GM21825 (cell line): ENCODE measurements around the gene GNG13.
"Not testable (repeated sequence)": the region's sequence is repeated elsewhere in the genome, so short reads cannot be mapped to it uniquely, and the experiment has no call there.

Experiments used
- ATAC-seq: cut with Tn5 transposase; IDR thresholded peaks from one replicate; pipeline ENCODE4 v1.9.1; 2021; ENCODE audit warnings: mild to moderate bottlenecking, moderate library complexity; ENCODE audit not compliant: unreplicated experiment

GNG13 gene

DNA sequence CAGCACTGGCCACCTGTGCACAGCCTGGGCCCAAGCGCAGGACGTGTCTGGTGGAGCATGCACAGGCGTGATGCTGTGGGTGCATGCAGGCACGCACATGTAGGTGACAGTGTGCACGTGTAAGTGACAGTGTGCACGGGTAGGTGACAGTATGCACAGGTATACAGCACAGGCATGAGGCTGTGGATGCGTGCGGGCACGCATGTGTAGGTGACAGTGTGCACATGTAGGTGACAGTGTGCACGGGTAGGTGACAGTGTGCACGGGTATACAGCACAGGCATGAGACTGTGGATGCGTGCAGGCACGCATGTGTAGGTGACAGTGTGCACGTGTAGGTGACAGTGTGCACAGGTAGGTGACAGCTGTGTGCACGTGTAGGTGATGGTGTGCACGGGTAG is 20.2 kb downstream of the GNG13 start:
- ATAC-seq, result no peak

DNA sequence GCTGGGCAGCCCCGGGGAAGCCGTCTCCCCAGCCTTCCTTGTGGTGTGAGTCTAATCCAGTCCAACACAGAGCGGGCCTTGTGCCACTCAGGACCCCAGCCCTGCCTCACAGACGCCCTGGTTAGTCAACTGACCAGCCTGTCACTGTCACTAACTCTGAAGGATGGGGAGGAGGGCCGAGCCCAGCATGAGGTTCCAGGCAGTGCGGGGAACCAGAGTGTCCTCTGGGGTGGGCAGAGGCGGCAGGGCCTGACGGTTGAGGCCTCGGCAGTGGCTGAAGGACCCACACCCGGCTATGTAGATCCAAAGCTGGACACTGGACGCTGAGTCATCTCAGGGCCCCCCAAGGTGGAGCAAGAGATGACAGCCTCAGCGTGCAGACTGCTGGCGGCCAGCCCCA is 21.0 kb downstream of the GNG13 start:
- no peak for ATAC-seq

DNA sequence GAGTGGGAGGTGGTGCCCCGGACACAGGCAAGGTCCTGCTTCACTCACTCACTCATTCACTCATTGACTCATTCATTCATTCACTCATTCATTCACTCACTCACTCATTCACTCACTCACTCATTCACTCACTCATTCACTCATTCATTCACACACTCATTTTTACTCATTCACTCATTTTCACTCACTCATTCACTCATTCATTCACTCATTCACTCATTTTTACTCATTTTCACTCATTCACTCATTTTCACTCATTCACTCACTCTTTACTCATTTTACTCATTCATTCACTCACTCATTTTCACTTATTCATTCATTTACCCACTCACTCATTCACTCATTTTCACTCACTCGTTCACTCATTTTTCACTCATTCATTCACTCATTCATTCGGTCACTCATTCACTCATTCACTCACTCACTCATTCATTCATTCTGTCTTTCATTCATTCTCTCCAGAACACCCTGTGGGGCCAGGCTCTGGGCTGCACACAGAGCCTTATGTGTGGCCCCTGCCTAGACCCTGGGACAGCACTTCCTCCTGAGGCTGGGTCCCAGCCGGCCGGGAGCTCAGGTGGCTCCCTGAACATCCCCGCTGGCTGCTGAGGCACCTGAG is 21.5 kb downstream of the GNG13 start:
- ATAC-seq, result no peak

DNA sequence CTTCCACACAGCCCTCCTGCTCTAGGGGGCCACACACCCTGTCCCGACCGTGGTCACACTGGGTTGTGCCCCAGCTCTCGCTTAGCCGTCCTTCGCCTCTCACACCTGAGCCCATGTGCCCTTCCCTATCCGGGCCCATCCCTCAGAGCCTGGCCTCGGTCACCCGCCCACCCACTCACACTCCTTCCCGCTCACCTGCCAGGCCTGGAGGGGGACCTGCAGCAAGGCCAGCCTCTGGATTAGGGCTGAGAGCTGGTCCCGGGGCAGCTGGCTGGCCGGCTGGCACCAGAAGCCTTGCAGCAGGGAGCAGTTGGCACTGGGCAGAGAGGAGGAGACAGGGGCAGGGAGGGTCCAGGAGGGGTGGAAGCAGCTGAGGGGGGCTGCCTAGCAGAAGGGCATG is 22.1 kb downstream of the GNG13 start:
- no peak for ATAC-seq

- no peak for ATAC-seq
These were observed 22.7 kb downstream of the GNG13 start for GRCh38 chr16:777826-778225.

DNA sequence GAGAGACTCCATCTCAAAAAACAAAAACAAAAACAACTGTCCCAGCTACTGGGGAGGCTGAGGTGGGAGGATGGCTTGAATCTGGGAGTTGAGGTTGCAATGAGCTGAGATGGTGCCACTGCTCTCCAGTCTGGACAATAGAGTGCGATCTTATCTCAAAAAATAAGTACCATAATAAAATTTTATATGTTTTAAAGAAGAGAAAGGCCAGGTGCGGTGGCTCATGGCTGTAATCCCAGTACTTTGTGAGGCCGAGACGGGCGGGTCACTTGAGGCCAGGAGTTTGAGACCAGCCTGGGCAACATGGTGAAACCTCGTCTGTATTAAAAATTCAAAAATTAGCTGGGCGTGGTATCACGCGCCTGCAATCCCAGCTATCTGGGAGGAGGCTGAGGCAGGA is 23.7 kb downstream of the GNG13 start:
- ATAC-seq, result no peak

- ATAC-seq, result not testable (repeated sequence)
These were observed 24.2 kb downstream of the GNG13 start for GRCh38 chr16:776298-776697.

DNA sequence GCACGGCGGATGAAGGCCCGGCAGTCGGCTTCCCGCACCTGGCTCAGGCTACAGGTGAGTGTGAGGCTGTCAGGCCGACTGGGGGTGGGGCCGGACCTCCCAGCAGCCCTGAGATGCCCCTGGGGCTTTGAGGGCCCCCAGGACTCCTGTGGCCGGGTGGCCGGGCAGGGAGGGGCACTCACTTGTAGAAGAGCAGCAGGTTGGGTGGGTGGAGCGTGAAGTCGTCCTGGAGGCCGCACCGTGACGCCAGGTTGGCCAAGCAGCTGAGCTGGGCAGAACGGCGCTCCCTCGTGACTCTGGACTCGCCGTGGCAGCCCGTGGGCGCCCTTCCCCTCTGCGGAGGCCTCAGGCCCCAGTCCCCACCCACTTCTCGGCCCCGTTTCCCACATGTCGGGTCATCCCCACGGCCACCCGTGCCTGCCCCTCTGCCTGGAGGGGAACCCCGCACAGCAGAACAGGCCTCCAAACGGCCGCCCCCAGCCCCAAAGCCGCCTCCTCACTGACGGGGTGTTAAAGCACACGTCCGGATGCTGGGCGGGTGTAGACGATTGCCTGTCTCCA is 25.2 kb downstream of the GNG13 start:
- no peak for ATAC-seq

GRCh38 chr16:774086-775001 is 26.2 kb downstream of the GNG13 start:
- ATAC-seq, result no peak

GRCh38 chr16:772959-773358 is 27.6 kb downstream of the GNG13 start:
- no peak for ATAC-seq

GRCh38 chr16:770411-770810 is 30.1 kb downstream of the GNG13 start:
- no peak for ATAC-seq

GRCh38 chr16:769934-770333 is 30.6 kb downstream of the GNG13 start:
- ATAC-seq, result no peak

GRCh38 chr16:769184-769784 is 31.2 kb downstream of the GNG13 start:
- ATAC-seq, result no peak

DNA sequence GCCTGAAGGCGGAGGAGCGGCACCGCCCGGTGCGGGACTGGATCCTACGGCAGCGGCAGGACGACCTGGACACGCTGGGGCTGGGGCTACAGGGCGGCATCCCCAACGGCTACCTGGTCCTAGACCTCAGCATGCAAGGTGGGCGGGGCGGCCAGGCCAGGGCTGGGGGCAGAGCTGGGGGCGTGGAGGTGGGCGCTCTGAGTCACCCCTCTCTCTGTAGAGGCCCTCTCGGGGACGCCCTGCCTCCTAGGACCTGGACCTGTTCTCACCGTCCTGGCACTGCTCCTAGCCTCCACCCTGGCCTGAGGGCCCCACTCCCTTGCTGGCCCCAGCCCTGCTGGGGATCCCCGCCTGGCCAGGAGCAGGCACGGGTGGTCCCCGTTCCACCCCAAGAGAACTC is 32.1 kb downstream of the GNG13 start:
- ATAC-seq, result no peak

- no peak for ATAC-seq
These were observed 32.7 kb downstream of the GNG13 start for GRCh38 chr16:767743-768235.

DNA sequence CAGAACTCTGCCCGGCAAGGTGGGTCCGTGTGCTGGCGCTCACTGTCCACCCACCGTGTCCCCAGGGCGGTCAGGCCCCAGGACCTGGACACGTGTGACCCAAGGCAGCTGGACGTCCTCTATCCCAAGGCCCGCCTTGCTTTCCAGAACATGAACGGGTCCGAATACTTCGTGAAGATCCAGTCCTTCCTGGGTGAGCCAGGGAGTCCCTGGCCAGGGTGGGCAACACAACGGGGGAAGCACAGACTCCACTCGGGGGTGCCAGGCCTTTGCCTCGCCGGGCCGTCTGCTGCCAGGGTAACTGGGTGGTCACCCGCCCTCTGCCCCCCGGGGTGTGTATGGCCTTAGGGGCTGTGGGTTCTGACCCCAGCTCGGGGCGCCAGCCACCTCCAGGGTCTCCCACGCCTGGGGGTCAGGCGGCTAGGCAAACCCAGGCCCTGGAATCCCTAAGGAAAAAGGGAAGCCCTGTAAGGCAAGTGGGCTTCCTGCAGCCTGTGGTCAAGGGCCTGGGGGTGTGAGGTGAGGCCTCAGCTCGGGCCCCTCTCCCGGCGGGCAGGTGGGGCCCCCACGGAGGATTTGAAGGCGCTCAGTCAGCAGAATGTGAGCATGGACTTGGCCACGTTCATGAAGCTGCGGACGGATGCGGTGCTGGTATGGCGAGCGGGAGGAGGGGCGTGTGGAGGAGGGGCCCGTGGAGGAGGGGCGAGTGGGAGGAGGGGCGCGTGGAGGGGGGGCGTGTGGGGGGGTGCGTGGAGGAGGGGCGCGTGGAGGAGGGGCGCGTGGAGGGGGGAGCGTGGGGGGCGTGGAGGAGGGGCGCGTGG is 33.5 kb downstream of the GNG13 start:
- ATAC-seq, result no peak

DNA sequence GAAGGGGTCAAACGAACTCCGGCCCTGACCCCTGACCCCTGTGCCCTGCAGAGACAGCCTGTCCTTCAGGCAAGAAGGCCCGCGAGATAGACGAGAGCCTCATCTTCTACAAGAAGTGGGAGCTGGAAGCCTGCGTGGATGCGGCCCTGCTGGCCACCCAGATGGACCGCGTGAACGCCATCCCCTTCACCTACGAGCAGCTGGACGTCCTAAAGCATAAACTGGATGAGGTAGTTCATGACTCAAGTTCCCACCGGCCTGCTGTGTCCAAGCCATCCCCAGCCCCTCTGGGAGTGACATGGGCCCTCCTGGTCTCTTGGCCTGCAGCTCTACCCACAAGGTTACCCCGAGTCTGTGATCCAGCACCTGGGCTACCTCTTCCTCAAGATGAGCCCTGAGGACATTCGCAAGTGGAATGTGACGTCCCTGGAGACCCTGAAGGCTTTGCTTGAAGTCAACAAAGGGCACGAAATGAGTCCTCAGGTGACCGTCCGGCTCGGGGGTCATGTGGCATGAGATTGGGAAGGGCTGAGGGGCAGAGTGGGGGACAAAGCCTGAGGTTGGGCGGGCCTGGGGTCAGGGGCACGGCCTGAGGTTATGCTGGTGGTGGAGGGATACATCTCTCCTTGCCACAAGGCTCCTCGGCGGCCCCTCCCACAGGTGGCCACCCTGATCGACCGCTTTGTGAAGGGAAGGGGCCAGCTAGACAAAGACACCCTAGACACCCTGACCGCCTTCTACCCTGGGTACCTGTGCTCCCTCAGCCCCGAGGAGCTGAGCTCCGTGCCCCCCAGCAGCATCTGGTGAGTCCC is 34.3 kb downstream of the GNG13 start:
- ATAC-seq, result no peak

- ATAC-seq, result no peak
These were observed 35.1 kb downstream of the GNG13 start for GRCh38 chr16:765488-765865.

GRCh38 chr16:764848-765487 is 35.6 kb downstream of the GNG13 start:
- no peak for ATAC-seq
